ENCODE measurements around the gene KRTAP10-1. TPM values are rescaled to one million over a fixed set of nuclear protein-coding genes. Genes with fewer than 3 reads are reported as not detected.

Gene KRTAP10-1
- total RNA-seq, 4 donors from 2014 or later: not detected

DNA sequence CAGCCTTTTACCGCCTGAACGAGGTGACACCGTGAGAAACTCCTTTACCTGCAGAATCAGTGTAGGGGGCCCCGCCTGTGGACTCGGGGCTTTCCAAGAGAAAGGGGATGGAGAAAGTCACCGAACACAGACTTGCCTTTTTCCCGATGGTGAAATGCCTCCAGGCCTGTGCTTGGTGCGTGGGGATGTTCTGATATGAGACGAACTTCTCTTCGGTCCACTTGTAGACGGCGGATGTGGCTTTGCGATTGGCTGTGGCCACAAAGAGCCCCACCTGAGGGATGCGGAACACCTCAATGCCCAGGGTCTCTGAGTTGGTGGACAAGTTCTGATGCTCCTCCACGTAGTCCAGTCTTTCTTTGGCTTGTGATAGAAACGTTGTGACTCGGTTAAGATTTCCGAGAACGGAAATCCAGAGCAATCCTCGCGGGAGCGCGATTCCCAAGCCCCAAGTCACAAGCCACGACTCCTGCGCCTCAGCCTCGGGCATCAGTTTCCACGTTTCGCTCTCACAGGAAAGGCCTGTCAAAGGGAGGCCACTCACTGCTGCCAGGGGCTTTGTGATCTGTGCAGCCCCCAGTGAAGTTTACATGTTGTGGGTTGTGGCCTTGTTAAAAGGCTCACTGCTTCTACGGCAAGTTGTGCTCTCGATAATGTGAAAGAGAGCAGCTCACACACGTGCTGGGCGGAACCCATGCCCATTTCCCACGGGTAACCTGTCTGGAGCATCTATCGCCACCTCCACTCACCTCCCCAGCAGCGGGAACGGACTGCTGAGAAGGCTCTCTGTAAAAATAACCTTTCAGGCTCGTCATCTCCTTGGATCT lies 12.6 kb downstream of the KRTAP10-1 start:
- no peak for DNase-seq
- TF ChIP-seq POLR2A (IDR thresholded peaks at IDR 0.05): no peak
- TF ChIP-seq, protein P1, sequence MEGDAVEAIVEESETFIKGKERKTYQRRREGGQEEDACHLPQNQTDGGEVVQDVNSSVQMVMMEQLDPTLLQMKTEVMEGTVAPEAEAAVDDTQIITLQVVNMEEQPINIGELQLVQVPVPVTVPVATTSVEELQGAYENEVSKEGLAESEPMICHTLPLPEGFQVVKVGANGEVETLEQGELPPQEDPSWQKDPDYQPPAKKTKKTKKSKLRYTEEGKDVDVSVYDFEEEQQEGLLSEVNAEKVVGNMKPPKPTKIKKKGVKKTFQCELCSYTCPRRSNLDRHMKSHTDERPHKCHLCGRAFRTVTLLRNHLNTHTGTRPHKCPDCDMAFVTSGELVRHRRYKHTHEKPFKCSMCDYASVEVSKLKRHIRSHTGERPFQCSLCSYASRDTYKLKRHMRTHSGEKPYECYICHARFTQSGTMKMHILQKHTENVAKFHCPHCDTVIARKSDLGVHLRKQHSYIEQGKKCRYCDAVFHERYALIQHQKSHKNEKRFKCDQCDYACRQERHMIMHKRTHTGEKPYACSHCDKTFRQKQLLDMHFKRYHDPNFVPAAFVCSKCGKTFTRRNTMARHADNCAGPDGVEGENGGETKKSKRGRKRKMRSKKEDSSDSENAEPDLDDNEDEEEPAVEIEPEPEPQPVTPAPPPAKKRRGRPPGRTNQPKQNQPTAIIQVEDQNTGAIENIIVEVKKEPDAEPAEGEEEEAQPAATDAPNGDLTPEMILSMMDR (IDR thresholded peaks at IDR 0.05 in 4 of 5, conservative IDR thresholded peaks at IDR 0.05 in 1 of 5): no peak
- intact Hi-C loops (cut with DNase I; ENCODE audit: low total_unique reads): no loop called here

DNA sequence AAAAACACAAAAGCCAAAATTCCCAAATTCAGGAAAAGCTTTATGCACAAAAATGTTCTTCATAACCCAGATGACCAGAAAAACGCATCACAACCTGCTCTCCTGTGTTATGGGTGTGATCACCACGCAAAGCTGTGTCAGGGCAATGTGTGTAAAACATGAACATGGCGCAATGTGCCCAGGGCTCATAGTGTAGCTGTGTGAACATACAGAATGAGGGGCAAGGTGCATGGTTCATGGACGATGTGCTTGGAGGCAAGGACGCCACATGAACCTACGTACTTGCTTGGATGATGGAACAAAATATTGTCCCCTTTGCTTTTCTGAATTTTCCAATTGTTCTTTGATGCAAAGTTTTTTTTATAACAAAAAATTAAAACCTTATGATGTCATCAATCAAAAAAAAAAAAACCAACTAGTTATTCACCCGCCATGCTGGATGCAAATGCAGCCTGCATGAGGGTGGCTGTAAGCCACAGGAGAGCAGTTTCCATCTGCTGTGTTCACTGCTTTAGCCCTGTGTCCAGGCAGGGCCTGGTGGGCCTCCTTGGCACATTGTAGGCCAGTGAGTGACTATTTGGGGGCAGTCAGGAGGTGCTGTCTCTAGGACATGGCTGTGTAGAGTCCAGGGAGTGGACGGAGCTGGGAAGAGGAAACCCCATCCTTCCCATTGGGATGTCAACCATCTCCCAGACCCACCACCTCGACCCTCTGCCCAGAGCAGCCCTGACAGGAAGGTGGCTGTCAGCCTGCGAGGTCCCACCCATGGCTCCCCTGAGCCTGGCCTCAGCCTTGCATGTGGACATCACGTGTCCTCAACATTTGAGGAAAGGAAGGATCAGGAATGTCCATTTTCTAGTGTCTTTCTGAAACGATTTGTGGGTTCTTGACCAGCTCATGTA lies 13.6 kb downstream of the KRTAP10-1 start:
- peaks cover 0 to 6% (median 0%) of the 10 kb centered on the region in 3 donors for H3K27me3 ChIP-seq
- no peak overlapping the region for H3K4me3 ChIP-seq
- DNase-seq (no peak), ATAC-seq (no peak)
- H3K36me3 ChIP-seq: no peaks in the 10 kb centered on the region
- no peak overlapping the region for H3K27ac ChIP-seq
- no peaks in the 10 kb centered on the region for H3K9me3 ChIP-seq
- in situ Hi-C loops (cut with MboI; ENCODE audit: low sequenced_read_pairs in 4 of 4): no loop called here
- intact Hi-C loops (cut with DNase I; ENCODE audit: low total_unique reads): no loop called here
- TF ChIP-seq, protein P1 (IDR thresholded peaks at IDR 0.05 in 4 of 5, conservative IDR thresholded peaks at IDR 0.05 in 1 of 5): no peak
- TF ChIP-seq POLR2A (IDR thresholded peaks at IDR 0.05): no peak
- no peaks in the 10 kb centered on the region for H3K4me1 ChIP-seq

More for the DNA sequence above, 12.6 kb downstream of the KRTAP10-1 start:
- no peak for ATAC-seq
- peaks cover 0 to 12% (median 9%) of the 10 kb centered on the region in 3 donors for H3K27me3 ChIP-seq
- H3K9me3 ChIP-seq: no peaks in the 10 kb centered on the region
- H3K27ac ChIP-seq: no peak overlapping the region
- no peaks in the 10 kb centered on the region for H3K36me3 ChIP-seq
- no peaks in the 10 kb centered on the region for H3K4me1 ChIP-seq
- in situ Hi-C loops (cut with MboI; ENCODE audit: low sequenced_read_pairs in 4 of 4): no loop called here
- no peak overlapping the region for H3K4me3 ChIP-seq

DNA sequence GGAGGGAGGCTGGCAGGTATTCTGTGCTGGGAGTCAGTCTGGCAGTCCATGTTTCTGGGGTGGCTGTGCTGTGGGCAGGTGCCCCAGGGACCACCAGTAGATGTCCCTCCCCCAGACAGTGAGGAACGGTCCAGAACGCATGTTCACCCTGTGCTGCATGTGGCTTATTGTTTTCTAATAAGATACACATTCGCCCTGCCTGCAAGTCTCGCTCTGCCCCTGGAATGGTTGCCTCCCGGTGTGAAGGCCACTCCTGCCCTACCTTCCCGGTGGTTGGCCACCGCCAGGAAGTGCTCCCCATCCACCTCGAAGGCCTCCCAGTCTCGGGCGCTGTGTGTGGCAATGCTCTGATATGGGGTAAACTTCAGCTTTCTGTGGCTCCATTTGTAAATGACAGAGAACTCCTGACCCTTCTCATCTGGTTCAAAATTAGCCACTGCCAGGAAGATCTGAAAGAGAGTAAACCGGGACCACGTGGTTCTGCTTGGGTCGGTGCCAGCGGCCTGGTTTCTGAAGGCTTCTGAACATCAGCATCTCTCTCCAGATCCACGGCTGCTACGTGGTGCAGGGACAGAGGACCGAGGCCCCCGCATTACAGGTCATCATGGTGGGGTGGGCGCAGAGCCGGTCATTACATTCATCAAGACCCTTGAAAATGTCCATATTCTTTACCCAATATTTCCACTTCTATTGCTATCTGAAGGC lies 14.5 kb downstream of the KRTAP10-1 start:
- no peak for TF ChIP-seq POLR2A (IDR thresholded peaks at IDR 0.05)
- TF ChIP-seq, protein P1 (IDR thresholded peaks at IDR 0.05 in 4 of 5, conservative IDR thresholded peaks at IDR 0.05 in 1 of 5): no peak
- in situ Hi-C loops (cut with MboI; ENCODE audit: low sequenced_read_pairs in 4 of 4) (no loop called here), intact Hi-C loops (cut with DNase I; ENCODE audit: low total_unique reads) (no loop called here)
- Histone ChIP-seq H3K36me3 (no peaks in the 10 kb centered on the region), H3K4me3 (no peak overlapping the region), H3K9me3 (no peaks in the 10 kb centered on the region), H3K27ac (no peak overlapping the region), H3K27me3 (peaks cover 2 to 6% (median 2%) of the 10 kb centered on the region in 3 donors), H3K4me1 (no peaks in the 10 kb centered on the region)
- ATAC-seq (no peak), DNase-seq (no peak)

DNA sequence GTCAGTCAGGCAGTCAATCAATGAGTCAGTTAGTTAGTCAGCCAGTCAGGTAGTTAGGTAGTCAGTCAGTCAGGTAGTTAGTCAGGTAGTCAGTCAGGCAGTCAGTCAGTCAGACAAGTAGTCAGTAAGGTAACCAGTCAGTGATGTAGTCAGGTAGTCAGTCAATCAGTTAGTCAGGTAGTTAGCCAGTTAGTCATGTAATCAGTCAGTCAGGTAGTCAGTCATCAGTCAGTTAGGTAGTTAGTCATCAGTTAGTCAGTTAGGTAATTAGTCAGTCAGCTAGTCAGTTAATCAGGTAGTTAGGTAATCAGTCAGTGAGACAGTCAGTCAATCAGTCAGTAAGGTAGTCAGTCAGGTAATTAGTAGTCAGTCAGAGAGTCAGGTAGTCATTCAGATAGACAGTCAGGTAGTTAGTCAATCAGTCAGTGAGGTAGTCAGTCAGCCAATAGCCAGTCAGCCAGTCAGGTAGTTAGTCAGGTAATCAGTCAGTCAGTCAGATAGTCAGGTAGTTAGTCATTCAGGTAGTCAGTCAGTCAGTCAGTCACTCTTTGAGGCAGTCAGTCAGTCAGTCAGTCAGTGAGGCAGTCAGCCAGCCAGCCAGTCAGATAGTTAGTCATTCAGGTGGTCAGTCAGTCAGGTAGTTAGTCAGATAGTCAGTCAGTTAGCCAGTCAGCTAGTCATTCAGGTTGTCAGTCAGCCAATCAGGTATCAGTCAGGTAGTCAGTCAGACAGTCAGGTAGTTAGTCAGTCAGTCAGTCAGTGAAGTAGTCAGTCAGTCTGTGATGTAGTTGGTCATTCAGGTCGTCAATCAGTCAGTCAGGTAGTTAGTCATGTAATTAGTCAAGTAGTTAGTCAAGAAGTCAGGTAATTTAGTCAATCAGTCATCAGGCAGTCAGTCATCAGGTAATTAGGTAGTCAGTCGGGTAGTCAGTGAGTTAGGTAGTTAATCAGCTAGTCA lies 15.3 kb downstream of the KRTAP10-1 start:
- no peak overlapping the region for H3K4me3 ChIP-seq
- in situ Hi-C loops (cut with MboI; ENCODE audit: low sequenced_read_pairs in 4 of 4): loop anchor here in 1 of 4 donors (25.0 kb wide), 1 partner anchor 263 kb away; no protein-coding TSS in a partner anchor
- intact Hi-C loops (cut with DNase I; ENCODE audit: low total_unique reads): no loop called here

More for the DNA sequence above, 15.3 kb downstream of the KRTAP10-1 start:
- Histone ChIP-seq H3K9me3 (no peaks in the 10 kb centered on the region), H3K4me1 (no peaks in the 10 kb centered on the region), H3K27ac (no peak overlapping the region), H3K27me3 (peaks cover 3 to 6% (median 4%) of the 10 kb centered on the region in 3 donors), H3K36me3 (no peaks in the 10 kb centered on the region)
- TF ChIP-seq, protein P1 (IDR thresholded peaks at IDR 0.05 in 4 of 5, conservative IDR thresholded peaks at IDR 0.05 in 1 of 5): no peak
- TF ChIP-seq POLR2A (IDR thresholded peaks at IDR 0.05): no peak
- ATAC-seq: no peak
- no peak for DNase-seq
